Liver (tissue), 9 donors: ENCODE results near the gene SURF6. TPM values are rescaled to one million over a fixed set of nuclear protein-coding genes. Genes with fewer than 3 reads are reported as not detected.

Source experiments
- DNase-seq: peaks from one replicate; pipeline ENCODE4 v3.0.0-alpha.2; 2017; ENCODE audit warnings: low spot score
- H3K27ac ChIP-seq, 2 donors: one replicate each; pipeline ENCODE4 v1.7.0; 2013; ENCODE audit warnings: inconsistent platforms in 2 of 2, low read length in 2 of 2, control low read depth in 1 of 2, low read depth in 1 of 2, mild to moderate bottlenecking in 1 of 2
- H3K27me3 ChIP-seq, 4 donors: one replicate each; pipeline versions ENCODE4 v1.6.1 to v1.7.0; 2013; ENCODE audit warnings: low read length in 3 of 4, inconsistent platforms in 1 of 4, mild to moderate bottlenecking in 1 of 4, moderate library complexity in 1 of 4; ENCODE audit not compliant: control insufficient read depth in 4 of 4, insufficient read depth in 4 of 4
- H3K36me3 ChIP-seq, 4 donors: one replicate each; pipeline versions ENCODE4 v1.6.1 to v1.7.0; 2013; ENCODE audit warnings: low read length in 3 of 4, mild to moderate bottlenecking in 3 of 4, low read depth in 1 of 4, moderate library complexity in 1 of 4; ENCODE audit not compliant: control insufficient read depth in 4 of 4, insufficient read depth in 3 of 4
- H3K4me1 ChIP-seq, 4 donors: one replicate each; pipeline versions ENCODE4 v1.6.1 to v1.7.0; 2013; ENCODE audit warnings: low read length in 3 of 4, mild to moderate bottlenecking in 3 of 4, moderate library complexity in 1 of 4; ENCODE audit not compliant: control insufficient read depth in 4 of 4, insufficient read depth in 4 of 4
- H3K4me3 ChIP-seq, 3 donors: one replicate each; pipeline versions ENCODE4 v1.6.1 to v1.7.0; 2013; ENCODE audit warnings: low read length in 3 of 3, control low read depth in 1 of 3, low read depth in 1 of 3, mild to moderate bottlenecking in 1 of 3
- H3K9ac ChIP-seq, 2 donors: one replicate each; pipeline ENCODE4 v1.7.0; 2013; ENCODE audit warnings: low read length in 2 of 2, mild to moderate bottlenecking in 2 of 2, moderate library complexity in 2 of 2, control low read depth in 1 of 2, low read depth in 1 of 2
- H3K9me3 ChIP-seq, 4 donors: one replicate each; pipeline versions ENCODE4 v1.6.1 to v1.7.0; 2013; ENCODE audit warnings: low read length in 3 of 4; ENCODE audit not compliant: control insufficient read depth in 4 of 4
- CTCF ChIP-seq: fragments of 150-350 bp; IDR thresholded peaks from 2 replicates; pipeline ENCODE4 v1.5.1; 2017; ENCODE audit warnings: improper control_type of control experiment, low read depth, low read length; ENCODE audit not compliant: missing input control
- EGR1 ChIP-seq, 2 donors: IDR thresholded peaks; 2 replicates each; pipeline ENCODE4 v1.6.1; 2016 to 2018; ENCODE audit warnings: antibody characterized with exemption in 2 of 2, low read depth in 2 of 2
- FOXA1 ChIP-seq: IDR thresholded peaks from 2 replicates; pipeline ENCODE4 v1.6.1; 2016; ENCODE audit warnings: antibody characterized with exemption
- FOXA2 ChIP-seq: IDR thresholded peaks from 2 replicates; pipeline ENCODE4 v1.6.1; 2016; ENCODE audit warnings: antibody characterized with exemption
- GABPA ChIP-seq, 2 donors: IDR thresholded peaks in 1 of 2; conservative IDR thresholded peaks in 1 of 2; 2 replicates each; pipeline ENCODE4 v1.6.1; 2016; ENCODE audit warnings: antibody characterized with exemption in 2 of 2, mild to moderate bottlenecking in 1 of 2, moderate library complexity in 1 of 2
- HNF4A ChIP-seq, 2 donors: conservative IDR thresholded peaks; 2 replicates each; pipeline ENCODE4 v1.6.1; 2016; ENCODE audit warnings: antibody characterized with exemption in 2 of 2, mild to moderate bottlenecking in 2 of 2
- HNF4G ChIP-seq: IDR thresholded peaks from 2 replicates; pipeline ENCODE4 v1.6.1; 2016; ENCODE audit warnings: antibody characterized with exemption
- JUND ChIP-seq, 2 donors: IDR thresholded peaks; 2 replicates each; pipeline ENCODE4 v1.6.1; 2016; ENCODE audit warnings: antibody characterized with exemption in 2 of 2
- MAX ChIP-seq: IDR thresholded peaks from 2 replicates; pipeline ENCODE4 v1.6.1; 2016; ENCODE audit warnings: antibody characterized with exemption
- NR2F2 ChIP-seq: IDR thresholded peaks from 2 replicates; pipeline ENCODE4 v1.6.1; 2016; ENCODE audit warnings: antibody characterized with exemption
- RAD21 ChIP-seq, 2 donors: IDR thresholded peaks; 2 replicates each; pipeline ENCODE4 v1.6.1; 2016; ENCODE audit warnings: antibody characterized with exemption in 2 of 2, mild to moderate bottlenecking in 2 of 2
- REST ChIP-seq: IDR thresholded peaks from 2 replicates; pipeline ENCODE4 v1.6.1; 2016; ENCODE audit warnings: antibody characterized with exemption, mild to moderate bottlenecking
- RXRA ChIP-seq, 2 donors: IDR thresholded peaks; 2 replicates each; pipeline ENCODE4 v1.6.1; 2017 to 2018; ENCODE audit warnings: antibody characterized with exemption in 2 of 2, mild to moderate bottlenecking in 1 of 2
- SP1 ChIP-seq: IDR thresholded peaks from 2 replicates; pipeline ENCODE4 v1.6.1; 2018; ENCODE audit warnings: antibody characterized with exemption, mild to moderate bottlenecking
- TAF1 ChIP-seq: conservative IDR thresholded peaks from 2 replicates; pipeline ENCODE4 v1.6.1; 2016; ENCODE audit warnings: antibody characterized with exemption, mild to moderate bottlenecking
- YY1 ChIP-seq: IDR thresholded peaks from 2 replicates; pipeline ENCODE4 v1.6.1; 2016; ENCODE audit warnings: antibody characterized with exemption, mild to moderate bottlenecking
- WGBS: extraction: QIAGEN DNeasy Blood & Tissue Kit; methylation state at CpG from one replicate; pipeline ENCODE4 v1.1.7; 2013; 5-methylcytosine and 5-hydroxymethylcytosine counted together
- polyA plus RNA-seq, 2 donors: library from polyadenylated mRNA; stranded (reverse) in 1 of 2; unstranded in 1 of 2; fragments of 200-250 nt in 1 of 2; fragments of >200 nt in 1 of 2; fragmentation: Nextera tagmentation in 1 of 2; extraction: Ambion mirVana in 1 of 2; gene quantifications; one replicate each; pipeline versions ENCODE4 v1.2.1 to v1.2.3, GENCODE V29; 2013 to 2015
- total RNA-seq, 2 donors: library from RNA; depleted of rRNA; stranded (reverse); fragments of >200 nt; gene quantifications; one replicate each; pipeline ENCODE4 v1.2.3, GENCODE V29; 2014
- TF ChIP-seq, protein P1 (sequence below): IDR thresholded peaks from 2 replicates; pipeline ENCODE4 v1.6.1; 2016; ENCODE audit warnings: antibody characterized with exemption
- TF ChIP-seq, protein P2 (sequence below): IDR thresholded peaks from 2 replicates; pipeline ENCODE4 v1.6.1; 2016; ENCODE audit warnings: antibody characterized with exemption
- donor health status: healthy.
- donor health status: healthy.
- donor health status: healthy.
- donor health status: healthy.
- donor health status: healthy.

SURF6 gene
- total and polyA plus RNA-seq, 4 donors, result 4.1 to 12.9 (median 7.2) TPM

DNA sequence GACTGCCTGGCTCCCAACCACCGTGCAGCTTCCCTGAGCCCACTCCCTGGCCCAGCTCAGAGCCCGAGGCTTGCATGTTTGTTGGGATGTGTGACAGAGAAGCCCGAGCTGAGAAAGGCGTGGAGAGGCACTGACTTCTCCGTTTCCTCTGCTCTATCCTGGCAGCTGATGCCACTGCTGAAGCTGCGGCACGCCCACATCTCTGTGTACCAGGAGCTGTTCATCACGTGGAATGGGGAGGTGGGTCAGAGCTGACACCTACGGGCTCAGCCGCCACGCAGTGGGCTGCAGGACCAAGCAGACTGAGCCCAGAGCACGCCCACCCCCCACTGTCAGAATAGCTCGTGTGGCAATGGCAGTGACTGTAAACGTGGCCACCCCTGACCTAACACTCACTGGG, 49.5 kb upstream of the SURF6 start:
- no peak for DNase-seq
- 94% methylated on average over 14 of the region's 14 CpGs for WGBS
- TF ChIP-seq, protein P1, sequence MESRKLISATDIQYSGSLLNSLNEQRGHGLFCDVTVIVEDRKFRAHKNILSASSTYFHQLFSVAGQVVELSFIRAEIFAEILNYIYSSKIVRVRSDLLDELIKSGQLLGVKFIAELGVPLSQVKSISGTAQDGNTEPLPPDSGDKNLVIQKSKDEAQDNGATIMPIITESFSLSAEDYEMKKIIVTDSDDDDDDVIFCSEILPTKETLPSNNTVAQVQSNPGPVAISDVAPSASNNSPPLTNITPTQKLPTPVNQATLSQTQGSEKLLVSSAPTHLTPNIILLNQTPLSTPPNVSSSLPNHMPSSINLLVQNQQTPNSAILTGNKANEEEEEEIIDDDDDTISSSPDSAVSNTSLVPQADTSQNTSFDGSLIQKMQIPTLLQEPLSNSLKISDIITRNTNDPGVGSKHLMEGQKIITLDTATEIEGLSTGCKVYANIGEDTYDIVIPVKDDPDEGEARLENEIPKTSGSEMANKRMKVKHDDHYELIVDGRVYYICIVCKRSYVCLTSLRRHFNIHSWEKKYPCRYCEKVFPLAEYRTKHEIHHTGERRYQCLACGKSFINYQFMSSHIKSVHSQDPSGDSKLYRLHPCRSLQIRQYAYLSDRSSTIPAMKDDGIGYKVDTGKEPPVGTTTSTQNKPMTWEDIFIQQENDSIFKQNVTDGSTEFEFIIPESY, result no peak
- TF ChIP-seq FOXA1, result no peak
- TF ChIP-seq, protein P2, sequence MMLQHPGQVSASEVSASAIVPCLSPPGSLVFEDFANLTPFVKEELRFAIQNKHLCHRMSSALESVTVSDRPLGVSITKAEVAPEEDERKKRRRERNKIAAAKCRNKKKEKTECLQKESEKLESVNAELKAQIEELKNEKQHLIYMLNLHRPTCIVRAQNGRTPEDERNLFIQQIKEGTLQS, result no peak
- TF ChIP-seq EGR1 (IDR thresholded peaks at IDR 0.05; ENCODE audit: low read depth in 2 of 2), result no peak
- no peak for TF ChIP-seq GABPA (IDR thresholded peaks at IDR 0.05 in 1 of 2, conservative IDR thresholded peaks at IDR 0.05 in 1 of 2)
- no peak for TF ChIP-seq HNF4A (conservative IDR thresholded peaks at IDR 0.05)
- no peak for TF ChIP-seq REST
- no peak for TF ChIP-seq RXRA (IDR thresholded peaks at IDR 0.05)
- TF ChIP-seq SP1, result no peak
- no peak for TF ChIP-seq JUND (IDR thresholded peaks at IDR 0.05)
- TF ChIP-seq TAF1, result no peak
- no peak for TF ChIP-seq RAD21 (IDR thresholded peaks at IDR 0.05)
- TF ChIP-seq CTCF, result no peak
- TF ChIP-seq HNF4G, result no peak
- no peak for TF ChIP-seq YY1
- no peak for TF ChIP-seq FOXA2
- TF ChIP-seq NR2F2, result no peak
- TF ChIP-seq MAX, result no peak

More for the DNA sequence above, 49.5 kb upstream of the SURF6 start:
- H3K27ac ChIP-seq, result no peak overlapping the region
- no peaks in the 10 kb centered on the region for H3K4me1 ChIP-seq
- no peak overlapping the region for H3K4me3 ChIP-seq
- no peak overlapping the region for H3K9ac ChIP-seq
- H3K27me3 ChIP-seq, result no peaks in the 10 kb centered on the region
- no peaks in the 10 kb centered on the region for H3K9me3 ChIP-seq
- H3K36me3 ChIP-seq, result no peaks in the 10 kb centered on the region
